ENCODE measurements around the gene NUDT8.
"Not testable (repeated sequence)": the region's sequence is repeated elsewhere in the genome, so short reads cannot be mapped to it uniquely, and the experiment has no call there.

NUDT8 gene

DNA sequence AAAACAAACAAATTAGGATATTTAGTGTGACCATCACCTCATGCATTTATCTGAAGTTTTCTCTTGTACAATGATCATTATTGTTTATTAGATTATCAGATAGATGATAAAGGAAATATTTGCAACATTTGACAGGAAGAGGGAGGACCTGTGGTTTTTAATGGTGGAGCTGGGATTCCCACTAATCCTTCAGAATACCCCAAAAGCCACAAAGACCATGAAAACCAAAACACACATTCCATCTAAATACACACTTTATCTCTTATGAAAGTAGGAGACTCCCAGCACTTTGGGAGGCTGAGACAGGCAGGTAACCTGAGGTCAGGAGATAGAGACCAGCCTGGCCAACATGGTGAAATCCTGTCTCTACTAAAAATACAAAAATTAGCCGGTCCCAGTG lies 30.6 kb downstream of the NUDT8 start:
- WGBS (ENCODE audit: insufficient coverage), result 100% methylated on average over 1 of the region's 1 CpG
- CTCF ChIA-PET, result interaction anchor here (0.6 to 1.1 kb wide), 2 partner anchors 9 to 17 kb away, joined by 3 to 4 read pairs; no protein-coding TSS in a partner anchor
- Histone ChIP-seq H3K27me3 (replicated peaks in 2 of 5; ENCODE audit: control insufficient read depth in 4 of 5, insufficient read depth in 5 of 5, low read length in 4 of 5) (no peaks in the 10 kb centered on the region), H3K27ac (ENCODE audit: insufficient read depth in 1 of 2, low read depth in 1 of 2, low read length in 2 of 2, poor library complexity in 1 of 2, severe bottlenecking in 2 of 2) (no peak overlapping the region), H3K4me1 (ENCODE audit: control extremely low read depth in 1 of 4, control insufficient read depth in 4 of 4, insufficient read depth in 4 of 4, low read length in 3 of 4) (peaks cover 19 to 36% (median 27%) of the 10 kb centered on the region in 4 experiments), H3K4me3 (ENCODE audit: control insufficient read depth in 1 of 7, extremely low read depth in 1 of 7, insufficient read depth in 4 of 7, low read depth in 2 of 7, low read length in 6 of 7) (no peak overlapping the region), H3K9me3 (ENCODE audit: control extremely low read depth in 1 of 5, control insufficient read depth in 4 of 5, insufficient read depth in 2 of 5, low read depth in 1 of 5, low read length in 4 of 5) (peaks cover 0 to 7% (median 3%) of the 10 kb centered on the region in 5 experiments), H3K36me3 (ENCODE audit: control insufficient read depth in 4 of 4, insufficient read depth in 4 of 4, low read length in 3 of 4) (no peaks in the 10 kb centered on the region)
- DNase-seq, result no peak
- POLR2A ChIA-PET, result no interaction called here

GRCh38 chr11:67597963-67598362 lies 31.8 kb downstream of the NUDT8 start:
- H3K27me3 ChIP-seq (replicated peaks in 2 of 5; ENCODE audit: control insufficient read depth in 4 of 5, insufficient read depth in 5 of 5, low read length in 4 of 5); CTCF ChIA-PET; H3K4me3 ChIP-seq (ENCODE audit: control insufficient read depth in 1 of 7, extremely low read depth in 1 of 7, insufficient read depth in 4 of 7, low read depth in 2 of 7, low read length in 6 of 7); H3K27ac ChIP-seq (ENCODE audit: insufficient read depth in 1 of 2, low read depth in 1 of 2, low read length in 2 of 2, poor library complexity in 1 of 2, severe bottlenecking in 2 of 2); H3K9me3 ChIP-seq (ENCODE audit: control extremely low read depth in 1 of 5, control insufficient read depth in 4 of 5, insufficient read depth in 2 of 5, low read depth in 1 of 5, low read length in 4 of 5); DNase-seq; H3K36me3 ChIP-seq (ENCODE audit: control insufficient read depth in 4 of 4, insufficient read depth in 4 of 4, low read length in 3 of 4): not testable (repeated sequence)
- peaks cover 19 to 36% (median 25%) of the 10 kb centered on the region in 4 experiments for H3K4me1 ChIP-seq (ENCODE audit: control extremely low read depth in 1 of 4, control insufficient read depth in 4 of 4, insufficient read depth in 4 of 4, low read length in 3 of 4)
- POLR2A ChIA-PET, result interaction anchor here (0.7 kb wide), 1 partner anchor 17 kb away, joined by 3 read pairs; no protein-coding TSS in a partner anchor
- WGBS (ENCODE audit: insufficient coverage), result 100% methylated on average over 6 of the region's 26 CpGs

DNA sequence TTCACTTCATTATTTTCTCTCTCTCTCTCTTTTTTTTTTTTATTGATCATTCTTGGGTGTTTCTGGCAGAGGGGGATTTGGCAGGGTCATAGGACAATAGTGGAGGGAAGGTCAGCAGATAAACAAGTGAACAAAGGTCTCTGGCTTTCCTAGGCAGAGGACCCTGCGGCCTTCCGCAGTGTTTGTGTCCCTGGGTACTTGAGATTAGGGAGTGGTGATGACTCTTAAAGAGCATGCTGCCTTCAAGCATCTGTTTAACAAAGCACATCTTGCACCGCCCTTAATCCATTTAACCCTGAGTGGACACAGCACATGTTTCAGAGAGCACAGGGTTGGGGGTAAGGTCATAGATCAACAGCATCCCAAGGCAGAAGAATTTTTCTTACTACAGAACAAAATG lies 32.3 kb downstream of the NUDT8 start:
- H3K4me3 ChIP-seq (ENCODE audit: control insufficient read depth in 1 of 7, extremely low read depth in 1 of 7, insufficient read depth in 4 of 7, low read depth in 2 of 7, low read length in 6 of 7); DNase-seq; H3K36me3 ChIP-seq (ENCODE audit: control insufficient read depth in 4 of 4, insufficient read depth in 4 of 4, low read length in 3 of 4); H3K27me3 ChIP-seq (replicated peaks in 2 of 5; ENCODE audit: control insufficient read depth in 4 of 5, insufficient read depth in 5 of 5, low read length in 4 of 5); POLR2A ChIA-PET; CTCF ChIA-PET; H3K9me3 ChIP-seq (ENCODE audit: control extremely low read depth in 1 of 5, control insufficient read depth in 4 of 5, insufficient read depth in 2 of 5, low read depth in 1 of 5, low read length in 4 of 5); H3K27ac ChIP-seq (ENCODE audit: insufficient read depth in 1 of 2, low read depth in 1 of 2, low read length in 2 of 2, poor library complexity in 1 of 2, severe bottlenecking in 2 of 2): not testable (repeated sequence)
- peaks cover 19 to 35% (median 23%) of the 10 kb centered on the region in 4 experiments for H3K4me1 ChIP-seq (ENCODE audit: control extremely low read depth in 1 of 4, control insufficient read depth in 4 of 4, insufficient read depth in 4 of 4, low read length in 3 of 4)
- no CpG with 5 or more reads among the region's 3 CpGs for WGBS (ENCODE audit: insufficient coverage)

- WGBS (ENCODE audit: insufficient coverage), result no CpG with 5 or more reads among the region's 1 CpG
- ChIA-PET CTCF (interaction anchor here (2.9 kb wide), 1 partner anchor 13 kb away, joined by 8 read pairs; the partner anchor contains the start of gene GSTP1), POLR2A (no interaction called here)
- H3K27me3 ChIP-seq (replicated peaks in 2 of 5; ENCODE audit: control insufficient read depth in 4 of 5, insufficient read depth in 5 of 5, low read length in 4 of 5), result no peaks in the 10 kb centered on the region
- no peak overlapping the region for H3K27ac ChIP-seq (ENCODE audit: insufficient read depth in 1 of 2, low read depth in 1 of 2, low read length in 2 of 2, poor library complexity in 1 of 2, severe bottlenecking in 2 of 2)
- H3K4me3 ChIP-seq (ENCODE audit: control insufficient read depth in 1 of 7, extremely low read depth in 1 of 7, insufficient read depth in 4 of 7, low read depth in 2 of 7, low read length in 6 of 7), result no peak overlapping the region
- H3K36me3 ChIP-seq (ENCODE audit: control insufficient read depth in 4 of 4, insufficient read depth in 4 of 4, low read length in 3 of 4), result no peaks in the 10 kb centered on the region
- H3K4me1 ChIP-seq (ENCODE audit: control extremely low read depth in 1 of 4, control insufficient read depth in 4 of 4, insufficient read depth in 4 of 4, low read length in 3 of 4), result peaks cover 18 to 32% (median 23%) of the 10 kb centered on the region in 4 experiments
- no peak for DNase-seq
- H3K9me3 ChIP-seq (ENCODE audit: control extremely low read depth in 1 of 5, control insufficient read depth in 4 of 5, insufficient read depth in 2 of 5, low read depth in 1 of 5, low read length in 4 of 5), result peaks cover 0 to 7% (median 3%) of the 10 kb centered on the region in 5 experiments
Measured at GRCh38 chr11:67596753-67597300, 32.9 kb downstream of the NUDT8 start.

DNA sequence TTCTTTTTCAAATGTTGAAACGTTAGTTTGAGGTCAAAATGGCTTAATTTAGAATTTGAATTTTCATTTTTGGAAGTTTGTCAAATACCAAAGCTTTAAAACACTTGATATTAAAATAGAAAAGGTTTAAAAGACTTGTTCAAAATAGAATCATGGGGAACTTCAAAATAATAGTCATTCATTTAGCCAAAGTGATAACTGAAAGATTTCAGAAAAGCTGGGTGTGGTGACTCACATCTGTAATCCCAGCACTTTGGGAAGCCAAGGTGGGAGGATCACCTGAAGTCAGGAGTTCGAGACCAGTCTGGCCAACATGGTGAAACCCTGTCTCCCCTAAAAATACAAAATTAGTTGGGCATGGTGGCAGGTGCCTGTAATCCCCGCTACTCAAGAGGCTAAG lies 35.3 kb downstream of the NUDT8 start:
- no peaks in the 10 kb centered on the region for H3K27me3 ChIP-seq (replicated peaks in 2 of 5; ENCODE audit: control insufficient read depth in 4 of 5, insufficient read depth in 5 of 5, low read length in 4 of 5)
- 94% methylated on average over 2 of the region's 3 CpGs for WGBS (ENCODE audit: insufficient coverage)
- ChIA-PET CTCF (interaction anchor here (1.6 to 2.9 kb wide), 2 partner anchors 10 kb away, joined by 3 to 8 read pairs; partner anchors contain the start of gene GSTP1), POLR2A (no interaction called here)
- H3K36me3 ChIP-seq (ENCODE audit: control insufficient read depth in 4 of 4, insufficient read depth in 4 of 4, low read length in 3 of 4), result peaks cover 0 to 2% (median 0%) of the 10 kb centered on the region in 4 experiments
- H3K4me3 ChIP-seq (ENCODE audit: control insufficient read depth in 1 of 7, extremely low read depth in 1 of 7, insufficient read depth in 4 of 7, low read depth in 2 of 7, low read length in 6 of 7), result no peak overlapping the region
- H3K9me3 ChIP-seq (ENCODE audit: control extremely low read depth in 1 of 5, control insufficient read depth in 4 of 5, insufficient read depth in 2 of 5, low read depth in 1 of 5, low read length in 4 of 5), result peaks cover 0 to 7% (median 3%) of the 10 kb centered on the region in 5 experiments
- H3K4me1 ChIP-seq (ENCODE audit: control extremely low read depth in 1 of 4, control insufficient read depth in 4 of 4, insufficient read depth in 4 of 4, low read length in 3 of 4), result peaks cover 0 to 9% (median 5%) of the 10 kb centered on the region in 4 experiments
- no peak for DNase-seq
- H3K27ac ChIP-seq (ENCODE audit: insufficient read depth in 1 of 2, low read depth in 1 of 2, low read length in 2 of 2, poor library complexity in 1 of 2, severe bottlenecking in 2 of 2), result no peak overlapping the region

DNA sequence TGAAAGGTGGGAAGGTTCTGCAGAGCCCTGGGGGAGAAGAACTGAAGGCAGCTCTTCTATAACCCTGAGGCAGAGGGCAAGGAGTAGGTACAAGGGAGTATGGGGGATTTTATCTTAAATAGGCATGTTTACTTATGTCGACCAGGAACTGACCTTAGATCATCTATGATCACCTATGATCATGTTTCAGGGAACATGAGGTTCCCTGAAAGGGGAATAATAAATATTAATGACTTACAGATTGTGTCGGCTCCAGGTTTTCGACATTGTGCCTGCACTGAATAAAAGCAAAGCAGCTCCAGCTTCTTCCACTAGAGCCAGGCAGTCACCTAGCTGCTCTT lies 36.2 kb downstream of the NUDT8 start:
- CTCF ChIA-PET, result interaction anchor here (1.6 kb wide), 1 partner anchor 11 kb away, joined by 3 read pairs; no protein-coding TSS in a partner anchor
- DNase-seq, result no peak
- H3K27ac ChIP-seq (ENCODE audit: insufficient read depth in 1 of 2, low read depth in 1 of 2, low read length in 2 of 2, poor library complexity in 1 of 2, severe bottlenecking in 2 of 2), result no peak overlapping the region
- POLR2A ChIA-PET, result no interaction called here
- WGBS (ENCODE audit: insufficient coverage), result 100% methylated on average over 3 of the region's 3 CpGs
- peaks cover 0 to 5% (median 1%) of the 10 kb centered on the region in 4 experiments for H3K36me3 ChIP-seq (ENCODE audit: control insufficient read depth in 4 of 4, insufficient read depth in 4 of 4, low read length in 3 of 4)
- H3K27me3 ChIP-seq (replicated peaks in 2 of 5; ENCODE audit: control insufficient read depth in 4 of 5, insufficient read depth in 5 of 5, low read length in 4 of 5), result no peaks in the 10 kb centered on the region
- no peak overlapping the region for H3K4me3 ChIP-seq (ENCODE audit: control insufficient read depth in 1 of 7, extremely low read depth in 1 of 7, insufficient read depth in 4 of 7, low read depth in 2 of 7, low read length in 6 of 7)
- peaks cover 0 to 4% (median 0%) of the 10 kb centered on the region in 4 experiments for H3K4me1 ChIP-seq (ENCODE audit: control extremely low read depth in 1 of 4, control insufficient read depth in 4 of 4, insufficient read depth in 4 of 4, low read length in 3 of 4)
- peaks cover 0 to 7% (median 3%) of the 10 kb centered on the region in 5 experiments for H3K9me3 ChIP-seq (ENCODE audit: control extremely low read depth in 1 of 5, control insufficient read depth in 4 of 5, insufficient read depth in 2 of 5, low read depth in 1 of 5, low read length in 4 of 5)

GRCh38 chr11:67592880-67593564 lies 36.7 kb downstream of the NUDT8 start:
- Histone ChIP-seq H3K27me3 (replicated peaks in 2 of 5; ENCODE audit: control insufficient read depth in 4 of 5, insufficient read depth in 5 of 5, low read length in 4 of 5) (no peaks in the 10 kb centered on the region), H3K4me3 (ENCODE audit: control insufficient read depth in 1 of 7, extremely low read depth in 1 of 7, insufficient read depth in 4 of 7, low read depth in 2 of 7, low read length in 6 of 7) (no peak overlapping the region), H3K36me3 (ENCODE audit: control insufficient read depth in 4 of 4, insufficient read depth in 4 of 4, low read length in 3 of 4) (peaks cover 1 to 6% (median 4%) of the 10 kb centered on the region in 4 experiments), H3K9me3 (ENCODE audit: control extremely low read depth in 1 of 5, control insufficient read depth in 4 of 5, insufficient read depth in 2 of 5, low read depth in 1 of 5, low read length in 4 of 5) (peaks cover 0 to 7% (median 3%) of the 10 kb centered on the region in 5 experiments), H3K27ac (ENCODE audit: insufficient read depth in 1 of 2, low read depth in 1 of 2, low read length in 2 of 2, poor library complexity in 1 of 2, severe bottlenecking in 2 of 2) (no peak overlapping the region), H3K4me1 (ENCODE audit: control extremely low read depth in 1 of 4, control insufficient read depth in 4 of 4, insufficient read depth in 4 of 4, low read length in 3 of 4) (peaks cover 0 to 6% (median 1%) of the 10 kb centered on the region in 4 experiments)
- 96% methylated on average over 11 of the region's 12 CpGs for WGBS (ENCODE audit: insufficient coverage)
- POLR2A ChIA-PET, result interaction anchor here (0.5 to 0.6 kb wide), 2 partner anchors 32 to 977 kb away, joined by 4 read pairs; no protein-coding TSS in a partner anchor
- no peak for DNase-seq
- CTCF ChIA-PET, result interaction anchor here (1.2 to 2.0 kb wide), 3 partner anchors 10 to 13 kb away, joined by 3 to 6 read pairs (median 3); no protein-coding TSS in a partner anchor

Data from common myeloid progenitor, CD34-positive (primary cell).